Measurements from ENCODE around the gene MAD2L2.
A peak's percentile ranks its signal among the peaks of the same experiment; 100 is the strongest.

The MAD2L2 gene

GRCh38 chr1:11653101-11653860 is 27.7 kb downstream of the MAD2L2 start:
- no peak for DNase-seq (ENCODE audit: low read depth)

- no peak for DNase-seq (ENCODE audit: low read depth)
These were observed 28.7 kb downstream of the MAD2L2 start for GRCh38 chr1:11652203-11652780.

- DNase-seq (ENCODE audit: low read depth): no peak
These were observed 29.9 kb downstream of the MAD2L2 start for GRCh38 chr1:11651017-11651416.

GRCh38 chr1:11650331-11650991 is 30.5 kb downstream of the MAD2L2 start:
- DNase-seq (ENCODE audit: low read depth): peak; percentile 71

GRCh38 chr1:11649624-11650330 is 31.2 kb downstream of the MAD2L2 start:
- no peak for DNase-seq (ENCODE audit: low read depth)

GRCh38 chr1:11649237-11649623 is 31.7 kb downstream of the MAD2L2 start:
- no peak for DNase-seq (ENCODE audit: low read depth)

GRCh38 chr1:11648732-11649158 is 32.2 kb downstream of the MAD2L2 start:
- DNase-seq (ENCODE audit: low read depth): peak; percentile 16

GRCh38 chr1:11648039-11648438 is 32.9 kb downstream of the MAD2L2 start:
- DNase-seq (ENCODE audit: low read depth): no peak

- DNase-seq (ENCODE audit: low read depth): no peak
These were observed 33.6 kb downstream of the MAD2L2 start for GRCh38 chr1:11647333-11647732.

- DNase-seq (ENCODE audit: low read depth): no peak
These were observed 34.6 kb downstream of the MAD2L2 start for GRCh38 chr1:11646317-11646716.

GRCh38 chr1:11645670-11646265 is 35.2 kb downstream of the MAD2L2 start:
- peak; percentile 75 for DNase-seq (ENCODE audit: low read depth)

- DNase-seq (ENCODE audit: low read depth): no peak
These were observed 35.7 kb downstream of the MAD2L2 start for GRCh38 chr1:11645270-11645669.

- DNase-seq (ENCODE audit: low read depth): no peak
These were observed 37.2 kb downstream of the MAD2L2 start for GRCh38 chr1:11643782-11644181.

GRCh38 chr1:11642418-11643017 is 38.4 kb downstream of the MAD2L2 start:
- peak; percentile 68 for DNase-seq (ENCODE audit: low read depth)

GRCh38 chr1:11641776-11642305 is 39.1 kb downstream of the MAD2L2 start:
- DNase-seq (ENCODE audit: low read depth): no peak

GRCh38 chr1:11640944-11641343 is 40.0 kb downstream of the MAD2L2 start:
- DNase-seq (ENCODE audit: low read depth): no peak

GRCh38 chr1:11640101-11640500 is 40.8 kb downstream of the MAD2L2 start:
- DNase-seq (ENCODE audit: low read depth): no peak

GRCh38 chr1:11639372-11639771 is 41.6 kb downstream of the MAD2L2 start:
- no peak for DNase-seq (ENCODE audit: low read depth)

GRCh38 chr1:11638121-11638520 is 42.8 kb downstream of the MAD2L2 start:
- no peak for DNase-seq (ENCODE audit: low read depth)

- no peak for DNase-seq (ENCODE audit: low read depth)
These were observed 46.4 kb downstream of the MAD2L2 start for GRCh38 chr1:11634365-11635192.
